Measurements from ENCODE around the gene COLEC12.

The COLEC12 gene

DNA sequence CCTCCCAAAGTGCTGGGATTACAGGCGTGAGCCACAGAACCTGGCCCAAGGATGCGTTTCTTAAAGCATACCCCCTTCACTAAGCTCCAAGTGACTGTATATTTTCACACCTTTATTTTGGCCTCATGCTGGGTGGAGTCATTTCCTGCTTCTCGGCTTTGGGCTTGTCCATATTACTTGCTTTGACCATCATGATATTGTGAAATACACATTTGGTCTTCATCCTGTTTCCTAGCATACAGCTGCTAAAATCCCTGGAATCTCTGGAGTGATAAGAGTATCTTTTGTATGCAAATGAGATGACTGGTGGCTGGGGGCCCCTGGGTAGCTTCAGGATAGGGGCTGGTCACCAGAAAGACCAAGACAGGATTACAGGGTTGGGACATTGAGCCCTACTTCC lies 17.6 kb upstream of the COLEC12 start:
- DNase-seq (ENCODE audit: low read depth), result no peak
- no peak overlapping the region for H3K4me3 ChIP-seq (ENCODE audit: low read length)
- TF ChIP-seq CTCF (conservative IDR thresholded peaks at IDR 0.05; ENCODE audit: low read depth, low read length), result no peak

DNA sequence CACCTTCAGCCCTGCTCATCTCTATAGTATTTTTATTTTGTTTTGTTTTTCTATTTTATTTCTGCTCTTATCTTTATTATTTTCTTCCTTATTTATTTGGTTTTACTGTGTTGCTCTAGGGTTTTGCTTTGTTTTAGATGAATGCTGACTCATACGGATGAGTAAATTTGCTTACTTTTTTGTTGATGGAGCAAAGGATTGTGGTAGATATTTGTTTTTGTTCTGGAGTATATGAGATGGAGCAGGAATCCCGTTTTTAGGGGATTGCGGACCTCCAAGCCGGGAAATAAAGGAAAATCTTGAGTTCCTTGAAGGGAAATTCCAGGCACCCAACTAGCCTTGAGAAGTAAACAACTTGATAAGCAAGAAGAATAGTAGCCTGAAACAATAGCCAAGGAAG lies 15.3 kb upstream of the COLEC12 start:
- no peak for TF ChIP-seq CTCF (conservative IDR thresholded peaks at IDR 0.05; ENCODE audit: low read depth, low read length)
- H3K4me3 ChIP-seq (ENCODE audit: low read length), result no peak overlapping the region
- DNase-seq (ENCODE audit: low read depth), result no peak

GRCh38 chr18:515156-515815 lies 14.8 kb upstream of the COLEC12 start:
- H3K4me3 ChIP-seq (ENCODE audit: low read length), result no peak overlapping the region

GRCh38 chr18:513826-514530 lies 13.5 kb upstream of the COLEC12 start:
- H3K4me3 ChIP-seq (ENCODE audit: low read length), result no peak overlapping the region
- no peak for TF ChIP-seq CTCF (conservative IDR thresholded peaks at IDR 0.05; ENCODE audit: low read depth, low read length)
- DNase-seq (ENCODE audit: low read depth), result no peak

More at GRCh38 chr18:515156-515815, 14.8 kb upstream of the COLEC12 start:
- TF ChIP-seq CTCF (conservative IDR thresholded peaks at IDR 0.05; ENCODE audit: low read depth, low read length), result no peak
- DNase-seq (ENCODE audit: low read depth), result no peak

GRCh38 chr18:512957-513356 lies 12.5 kb upstream of the COLEC12 start:
- TF ChIP-seq CTCF (conservative IDR thresholded peaks at IDR 0.05; ENCODE audit: low read depth, low read length), result no peak
- no peak for DNase-seq (ENCODE audit: low read depth)
- no peak overlapping the region for H3K4me3 ChIP-seq (ENCODE audit: low read length)

GRCh38 chr18:508835-509234 lies 8.3 kb upstream of the COLEC12 start:
- DNase-seq (ENCODE audit: low read depth), result no peak
- no peak for TF ChIP-seq CTCF (conservative IDR thresholded peaks at IDR 0.05; ENCODE audit: low read depth, low read length)
- no peak overlapping the region for H3K4me3 ChIP-seq (ENCODE audit: low read length)

DNA sequence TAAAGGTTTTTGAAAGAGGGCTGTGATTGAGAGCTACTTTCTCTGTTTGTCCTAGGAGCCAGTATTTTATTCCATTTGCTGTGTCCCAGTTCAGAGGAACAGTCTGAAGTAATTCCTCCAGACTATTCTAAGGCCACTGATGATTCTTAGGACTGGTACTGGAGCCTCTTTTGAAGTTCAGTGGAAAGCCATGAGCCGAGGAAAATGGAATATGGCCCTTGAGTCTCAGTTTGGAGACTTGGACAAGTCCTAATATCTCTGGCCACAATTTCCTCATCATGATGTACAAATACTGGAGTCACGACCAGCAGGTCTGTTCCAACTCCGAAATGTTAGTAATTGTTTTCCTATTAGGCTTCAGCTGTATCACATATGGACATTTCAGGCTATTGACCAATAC lies 7.1 kb upstream of the COLEC12 start:
- no peak overlapping the region for H3K4me3 ChIP-seq (ENCODE audit: low read length)
- no peak for TF ChIP-seq CTCF (conservative IDR thresholded peaks at IDR 0.05; ENCODE audit: low read depth, low read length)
- no peak for DNase-seq (ENCODE audit: low read depth)

Data from retinal pigment epithelial cell (primary cell).